ENCODE results near the gene KIAA1549.

- TF ChIP-seq CTCF (conservative IDR thresholded peaks at IDR 0.05 in 1 of 2, IDR thresholded peaks at IDR 0.05 in 1 of 2; ENCODE audit: extremely low read depth in 1 of 2, insufficient read depth in 1 of 2, low read depth in 1 of 2, low read length in 2 of 2) (no peak), EZH2 (IDR thresholded peaks at IDR 0.05; ENCODE audit: borderline replicate concordance, low read length) (no peak)
Measured at GRCh38 chr7:138868711-138869110, 112.5 kb downstream of the KIAA1549 start.
